ENCODE data around the gene PRR19.
"Not testable (repeated sequence)": the region's sequence is repeated elsewhere in the genome, so short reads cannot be mapped to it uniquely, and the experiment has no call there.

PRR19 gene

DNA sequence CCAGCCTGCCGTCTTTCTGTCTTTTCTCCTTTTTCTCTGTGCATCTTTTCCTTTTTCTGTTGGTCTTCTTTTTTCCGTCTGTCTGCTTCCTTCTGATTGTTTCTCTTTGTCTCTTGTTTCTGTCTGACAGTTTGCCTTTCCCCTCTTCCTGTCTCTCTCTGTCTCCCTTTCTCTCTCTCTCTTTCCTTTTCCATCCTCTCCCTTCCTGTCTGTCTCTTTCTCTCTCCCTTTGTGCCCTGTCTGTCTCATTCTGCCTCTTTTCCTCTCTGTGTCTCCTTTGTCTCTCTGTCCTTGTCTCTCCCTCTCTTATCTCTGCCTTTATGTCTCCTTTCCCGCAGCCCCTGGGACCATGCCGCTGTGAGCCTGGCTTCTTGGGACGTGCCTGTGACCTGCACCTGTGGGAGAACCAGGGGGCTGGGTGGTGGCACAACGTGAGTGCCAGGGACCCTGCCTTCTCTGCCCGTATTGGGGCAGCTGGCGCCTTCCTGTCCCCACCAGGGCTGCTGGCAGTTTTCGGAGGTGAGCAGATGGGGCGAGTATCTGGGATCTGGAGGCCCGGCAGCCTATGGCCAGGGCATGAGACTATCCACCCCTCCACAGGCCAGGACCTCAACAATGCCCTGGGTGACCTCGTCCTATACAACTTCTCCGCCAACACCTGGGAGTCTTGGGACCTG is 32.9 kb downstream of the PRR19 start:
- no peaks in the 10 kb centered on the region for H3K4me1 ChIP-seq (ENCODE audit: control insufficient read depth in 1 of 2, insufficient read depth in 2 of 2, low read length in 2 of 2)
- no peak overlapping the region for H2BK5ac ChIP-seq (ENCODE audit: low read depth, low read length, poor library complexity)
- no peak overlapping the region for H4K8ac ChIP-seq (ENCODE audit: low read depth, low read length)
- no peak overlapping the region for H3K18ac ChIP-seq (ENCODE audit: low read length)
- H2BK120ac ChIP-seq (ENCODE audit: insufficient read depth, low read length, poor library complexity): no peak overlapping the region
- no peak overlapping the region for H3K4ac ChIP-seq (ENCODE audit: low read depth, low read length)
- H3K23ac ChIP-seq (ENCODE audit: low read length): no peak overlapping the region
- peaks cover 18 to 19% of the 10 kb centered on the region in 2 experiments for H3K36me3 ChIP-seq (ENCODE audit: control insufficient read depth in 1 of 2, insufficient read depth in 2 of 2, low read length in 2 of 2)
- H2AK5ac ChIP-seq (ENCODE audit: low read length): no peak overlapping the region
- H3K9ac ChIP-seq (ENCODE audit: low read length): no peak overlapping the region
- no peak overlapping the region for H2BK12ac ChIP-seq (ENCODE audit: low read length)
- H4K12ac ChIP-seq (ENCODE audit: low read depth, low read length): no peak overlapping the region
- H4K91ac ChIP-seq (ENCODE audit: low read depth, low read length): no peak overlapping the region
- no peaks in the 10 kb centered on the region for H3K79me2 ChIP-seq (ENCODE audit: control insufficient read depth, insufficient read depth, low read length, poor library complexity)
- H3K79me1 ChIP-seq (ENCODE audit: low read length): no peaks in the 10 kb centered on the region
- no peak overlapping the region for H3K4me3 ChIP-seq (ENCODE audit: low read depth, low read length)
- no peak for DNase-seq
- H3K14ac ChIP-seq (ENCODE audit: low read length): no peak overlapping the region
- no CpG with 5 or more reads among the region's 13 CpGs for WGBS (ENCODE audit: extremely low coverage, insufficient coverage, insufficient read length)
- no peak overlapping the region for H3K4me2 ChIP-seq (ENCODE audit: low read length)
- no peaks in the 10 kb centered on the region for H3K9me3 ChIP-seq (ENCODE audit: insufficient read depth, low read depth, low read length)
- H2AFZ ChIP-seq (ENCODE audit: insufficient read depth, low read length, poor library complexity): no peak overlapping the region
- no peak overlapping the region for H3K27ac ChIP-seq (ENCODE audit: low read depth, low read length)
- H3K27me3 ChIP-seq (ENCODE audit: insufficient read depth, low read length): no peaks in the 10 kb centered on the region

GRCh38 chr19:42335374-42335936 is 33.5 kb downstream of the PRR19 start:
- H3K4ac ChIP-seq (ENCODE audit: low read depth, low read length): no peak overlapping the region
- no peaks in the 10 kb centered on the region for H3K27me3 ChIP-seq (ENCODE audit: insufficient read depth, low read length)
- H3K9me3 ChIP-seq (ENCODE audit: insufficient read depth, low read depth, low read length): no peaks in the 10 kb centered on the region
- H2BK12ac ChIP-seq (ENCODE audit: low read length): no peak overlapping the region
- no peak overlapping the region for H3K14ac ChIP-seq (ENCODE audit: low read length)
- no peak overlapping the region for H2AFZ ChIP-seq (ENCODE audit: insufficient read depth, low read length, poor library complexity)
- H3K36me3 ChIP-seq (ENCODE audit: control insufficient read depth in 1 of 2, insufficient read depth in 2 of 2, low read length in 2 of 2): peaks cover 18 to 19% of the 10 kb centered on the region in 2 experiments
- no peak for DNase-seq
- H4K12ac ChIP-seq (ENCODE audit: low read depth, low read length): no peak overlapping the region
- H3K79me2 ChIP-seq (ENCODE audit: control insufficient read depth, insufficient read depth, low read length, poor library complexity): no peaks in the 10 kb centered on the region
- no peak overlapping the region for H2BK5ac ChIP-seq (ENCODE audit: low read depth, low read length, poor library complexity)
- H3K4me1 ChIP-seq (ENCODE audit: control insufficient read depth in 1 of 2, insufficient read depth in 2 of 2, low read length in 2 of 2): no peaks in the 10 kb centered on the region
- no CpG with 5 or more reads among the region's 7 CpGs for WGBS (ENCODE audit: extremely low coverage, insufficient coverage, insufficient read length)
- no peak overlapping the region for H3K9ac ChIP-seq (ENCODE audit: low read length)
- H2BK120ac ChIP-seq (ENCODE audit: insufficient read depth, low read length, poor library complexity): no peak overlapping the region
- no peak overlapping the region for H3K27ac ChIP-seq (ENCODE audit: low read depth, low read length)
- no peak overlapping the region for H3K23ac ChIP-seq (ENCODE audit: low read length)
- H3K18ac ChIP-seq (ENCODE audit: low read length): no peak overlapping the region
- no peak overlapping the region for H3K4me3 ChIP-seq (ENCODE audit: low read depth, low read length)
- no peak overlapping the region for H4K91ac ChIP-seq (ENCODE audit: low read depth, low read length)
- H4K8ac ChIP-seq (ENCODE audit: low read depth, low read length): no peak overlapping the region
- H3K4me2 ChIP-seq (ENCODE audit: low read length): no peak overlapping the region
- H2AK5ac ChIP-seq (ENCODE audit: low read length): no peak overlapping the region
- no peaks in the 10 kb centered on the region for H3K79me1 ChIP-seq (ENCODE audit: low read length)

DNA sequence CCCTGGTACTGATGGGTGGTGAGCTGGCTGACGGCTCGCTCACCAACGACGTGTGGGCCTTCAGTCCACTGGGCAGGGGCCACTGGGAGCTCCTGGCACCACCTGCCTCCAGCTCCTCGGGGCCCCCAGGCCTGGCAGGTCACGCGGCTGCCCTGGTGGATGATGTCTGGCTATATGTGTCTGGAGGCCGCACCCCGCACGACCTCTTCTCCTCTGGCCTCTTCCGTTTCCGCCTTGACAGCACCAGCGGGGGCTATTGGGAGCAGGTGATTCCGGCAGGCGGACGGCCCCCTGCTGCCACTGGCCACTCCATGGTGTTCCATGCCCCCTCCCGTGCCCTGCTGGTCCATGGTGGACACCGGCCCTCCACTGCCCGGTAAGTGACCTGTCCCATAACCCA is 34.0 kb downstream of the PRR19 start:
- Histone ChIP-seq H3K9ac (ENCODE audit: low read length) (no peak overlapping the region), H3K4me2 (ENCODE audit: low read length) (no peak overlapping the region), H3K27ac (ENCODE audit: low read depth, low read length) (no peak overlapping the region), H4K12ac (ENCODE audit: low read depth, low read length) (no peak overlapping the region), H2BK5ac (ENCODE audit: low read depth, low read length, poor library complexity) (no peak overlapping the region), H3K4ac (ENCODE audit: low read depth, low read length) (no peak overlapping the region), H3K4me3 (ENCODE audit: low read depth, low read length) (no peak overlapping the region), H3K14ac (ENCODE audit: low read length) (no peak overlapping the region), H3K9me3 (ENCODE audit: insufficient read depth, low read depth, low read length) (no peaks in the 10 kb centered on the region), H3K27me3 (ENCODE audit: insufficient read depth, low read length) (no peaks in the 10 kb centered on the region), H3K36me3 (ENCODE audit: control insufficient read depth in 1 of 2, insufficient read depth in 2 of 2, low read length in 2 of 2) (peaks cover 18 to 19% of the 10 kb centered on the region in 2 experiments), H2BK120ac (ENCODE audit: insufficient read depth, low read length, poor library complexity) (no peak overlapping the region), H3K79me1 (ENCODE audit: low read length) (no peaks in the 10 kb centered on the region), H3K23ac (ENCODE audit: low read length) (no peak overlapping the region), H4K8ac (ENCODE audit: low read depth, low read length) (no peak overlapping the region), H3K79me2 (ENCODE audit: control insufficient read depth, insufficient read depth, low read length, poor library complexity) (no peaks in the 10 kb centered on the region), H2AFZ (ENCODE audit: insufficient read depth, low read length, poor library complexity) (no peak overlapping the region), H3K18ac (ENCODE audit: low read length) (no peak overlapping the region), H2BK12ac (ENCODE audit: low read length) (no peak overlapping the region), H3K4me1 (ENCODE audit: control insufficient read depth in 1 of 2, insufficient read depth in 2 of 2, low read length in 2 of 2) (no peaks in the 10 kb centered on the region), H2AK5ac (ENCODE audit: low read length) (no peak overlapping the region), H4K91ac (ENCODE audit: low read depth, low read length) (no peak overlapping the region)
- WGBS (ENCODE audit: extremely low coverage, insufficient coverage, insufficient read length): no CpG with 5 or more reads among the region's 19 CpGs
- DNase-seq: no peak

DNA sequence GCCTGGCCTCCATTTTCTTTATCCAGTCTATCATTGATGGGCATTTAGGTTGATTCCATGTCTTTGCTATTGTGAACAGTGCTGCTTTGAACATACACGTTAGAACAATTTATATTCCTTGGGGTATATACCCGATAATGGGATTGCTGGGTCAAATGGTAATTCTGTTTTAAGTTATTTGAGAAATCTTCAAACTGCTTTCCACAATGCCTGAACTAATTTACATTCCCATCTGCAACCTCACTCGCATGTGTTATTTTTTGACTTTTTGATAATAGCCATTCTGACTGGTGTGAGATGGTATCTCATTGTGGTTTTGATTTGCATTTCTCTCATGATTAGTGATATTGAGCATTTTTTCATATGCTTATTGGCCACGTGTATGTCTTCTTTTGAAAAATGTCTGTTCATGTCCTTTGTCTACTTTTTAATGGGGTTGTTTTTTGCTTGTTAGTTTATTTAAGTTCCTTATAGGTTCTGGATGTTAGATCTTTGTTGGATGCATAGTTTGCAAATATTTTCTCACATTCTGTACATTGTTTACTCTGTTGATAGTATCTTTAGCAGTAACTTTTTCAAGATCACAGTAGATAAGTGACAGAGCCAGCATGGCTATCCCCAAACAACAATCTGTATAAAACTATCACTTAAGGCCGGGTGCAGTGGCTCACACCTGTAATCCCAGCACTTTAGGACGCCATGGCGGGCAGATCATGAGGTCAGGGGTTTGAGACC is 37.4 kb downstream of the PRR19 start:
- H3K27ac ChIP-seq (ENCODE audit: low read depth, low read length); H4K12ac ChIP-seq (ENCODE audit: low read depth, low read length); H2BK120ac ChIP-seq (ENCODE audit: insufficient read depth, low read length, poor library complexity); H4K8ac ChIP-seq (ENCODE audit: low read depth, low read length); H3K23ac ChIP-seq (ENCODE audit: low read length); H3K4me2 ChIP-seq (ENCODE audit: low read length); H2AFZ ChIP-seq (ENCODE audit: insufficient read depth, low read length, poor library complexity); H4K91ac ChIP-seq (ENCODE audit: low read depth, low read length); H3K79me2 ChIP-seq (ENCODE audit: control insufficient read depth, insufficient read depth, low read length, poor library complexity); H3K9me3 ChIP-seq (ENCODE audit: insufficient read depth, low read depth, low read length); H2AK5ac ChIP-seq (ENCODE audit: low read length); H3K79me1 ChIP-seq (ENCODE audit: low read length); H3K9ac ChIP-seq (ENCODE audit: low read length); H3K18ac ChIP-seq (ENCODE audit: low read length); H2BK5ac ChIP-seq (ENCODE audit: low read depth, low read length, poor library complexity); H2BK12ac ChIP-seq (ENCODE audit: low read length); H3K4me1 ChIP-seq (ENCODE audit: control insufficient read depth in 1 of 2, insufficient read depth in 2 of 2, low read length in 2 of 2); H3K14ac ChIP-seq (ENCODE audit: low read length); H3K4me3 ChIP-seq (ENCODE audit: low read depth, low read length); H3K4ac ChIP-seq (ENCODE audit: low read depth, low read length); H3K27me3 ChIP-seq (ENCODE audit: insufficient read depth, low read length): not testable (repeated sequence)
- peaks cover 19 to 21% of the 10 kb centered on the region in 2 experiments for H3K36me3 ChIP-seq (ENCODE audit: control insufficient read depth in 1 of 2, insufficient read depth in 2 of 2, low read length in 2 of 2)
- peak; percentile 38 to 77 for DNase-seq
- whole genome bisulfite sequencing (ENCODE audit: extremely low coverage, insufficient coverage, insufficient read length): no CpG with 5 or more reads among the region's 7 CpGs
